ENCODE measurements around the gene ACSF3. TPM values are rescaled to one million over a fixed set of nuclear protein-coding genes. Genes with fewer than 3 reads are reported as not detected.
"Not testable (repeated sequence)": the region's sequence is repeated elsewhere in the genome, so short reads cannot be mapped to it uniquely, and the experiment has no call there.

ACSF3 gene
- total RNA-seq, 1 donor from 2014 or later: 78.0 TPM

DNA sequence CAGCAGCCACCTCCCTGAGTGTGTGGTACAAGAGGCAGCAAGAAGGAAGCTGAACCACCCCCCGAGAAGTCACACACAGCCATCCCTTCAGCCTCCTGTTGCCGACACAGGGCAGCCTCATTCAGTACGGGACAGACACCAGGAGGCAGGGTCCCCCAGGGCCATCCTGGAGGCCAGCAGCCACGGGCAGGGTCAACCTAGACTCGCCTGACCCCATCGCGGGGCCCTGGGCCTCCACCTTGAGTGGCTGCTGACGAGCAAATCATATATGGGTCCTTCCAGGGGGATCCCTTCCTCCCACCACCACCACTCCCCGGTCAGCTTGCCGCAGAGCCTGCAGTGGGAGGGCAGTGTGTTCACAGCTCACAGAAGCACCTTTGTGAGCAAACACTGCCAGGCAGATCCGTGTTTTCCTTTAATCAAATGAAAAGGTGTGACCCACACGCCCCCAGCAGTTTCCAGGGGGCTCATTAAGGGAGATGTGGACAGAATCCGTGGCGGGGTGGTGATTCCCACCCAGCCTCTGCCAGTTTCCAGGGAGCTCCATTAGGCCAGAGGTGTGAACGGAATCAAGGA is 5.6 kb upstream of the ACSF3 start:
- H3K36me3 Mint-ChIP-seq (ENCODE audit: low read depth): no peaks in the 10 kb centered on the region
- H3K4me3 Mint-ChIP-seq: no peak overlapping the region
- H3K27ac Mint-ChIP-seq: no peak overlapping the region
- intact Hi-C loops (cut with micrococcal nuclease): no loop called here
- H3K9me3 Mint-ChIP-seq: no peaks in the 10 kb centered on the region
- DNase-seq (no peak), ATAC-seq (ENCODE audit: low read depth) (no peak)
- POLR2A ChIA-PET: no interaction called here
- peaks cover 19% of the 10 kb centered on the region for H3K27me3 Mint-ChIP-seq
- CTCF ChIA-PET: no interaction called here
- TF ChIP-seq, protein P1, sequence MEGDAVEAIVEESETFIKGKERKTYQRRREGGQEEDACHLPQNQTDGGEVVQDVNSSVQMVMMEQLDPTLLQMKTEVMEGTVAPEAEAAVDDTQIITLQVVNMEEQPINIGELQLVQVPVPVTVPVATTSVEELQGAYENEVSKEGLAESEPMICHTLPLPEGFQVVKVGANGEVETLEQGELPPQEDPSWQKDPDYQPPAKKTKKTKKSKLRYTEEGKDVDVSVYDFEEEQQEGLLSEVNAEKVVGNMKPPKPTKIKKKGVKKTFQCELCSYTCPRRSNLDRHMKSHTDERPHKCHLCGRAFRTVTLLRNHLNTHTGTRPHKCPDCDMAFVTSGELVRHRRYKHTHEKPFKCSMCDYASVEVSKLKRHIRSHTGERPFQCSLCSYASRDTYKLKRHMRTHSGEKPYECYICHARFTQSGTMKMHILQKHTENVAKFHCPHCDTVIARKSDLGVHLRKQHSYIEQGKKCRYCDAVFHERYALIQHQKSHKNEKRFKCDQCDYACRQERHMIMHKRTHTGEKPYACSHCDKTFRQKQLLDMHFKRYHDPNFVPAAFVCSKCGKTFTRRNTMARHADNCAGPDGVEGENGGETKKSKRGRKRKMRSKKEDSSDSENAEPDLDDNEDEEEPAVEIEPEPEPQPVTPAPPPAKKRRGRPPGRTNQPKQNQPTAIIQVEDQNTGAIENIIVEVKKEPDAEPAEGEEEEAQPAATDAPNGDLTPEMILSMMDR (IDR thresholded peaks at IDR 0.05): no peak
- H3K4me1 Mint-ChIP-seq: peaks cover 12% of the 10 kb centered on the region

DNA sequence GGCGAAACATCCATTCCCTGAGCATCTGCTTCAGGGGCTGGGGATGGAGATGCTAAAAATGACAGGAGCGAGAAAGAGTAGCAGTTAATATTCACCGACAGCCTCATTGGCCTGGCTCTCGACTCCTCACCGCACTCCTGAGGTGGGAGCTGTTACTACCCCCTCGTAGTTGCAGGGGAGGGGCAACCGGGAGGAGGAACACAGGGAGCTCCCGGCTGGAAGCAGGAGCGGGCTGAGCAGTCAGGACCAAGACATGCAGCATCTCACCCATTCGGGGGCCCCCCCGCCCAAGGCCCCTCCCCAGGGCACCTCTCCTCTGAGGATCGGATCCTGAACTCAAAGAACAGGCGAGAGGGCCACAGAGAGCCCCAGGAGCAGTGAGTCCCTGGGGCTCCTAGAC is 4.5 kb upstream of the ACSF3 start:
- Mint-ChIP-seq H3K27ac (no peak overlapping the region), H3K36me3 (ENCODE audit: low read depth) (no peaks in the 10 kb centered on the region), H3K4me3 (no peak overlapping the region), H3K27me3 (peaks cover 19% of the 10 kb centered on the region), H3K4me1 (peaks cover 11% of the 10 kb centered on the region), H3K9me3 (no peaks in the 10 kb centered on the region)
- DNase-seq (no peak), ATAC-seq (ENCODE audit: low read depth) (no peak)
- intact Hi-C loops (cut with micrococcal nuclease): no loop called here
- POLR2A ChIA-PET: interaction anchor here (0.6 kb wide), 1 partner anchor 131 kb away, joined by 4 read pairs; no protein-coding TSS in a partner anchor
- TF ChIP-seq, protein P1 (IDR thresholded peaks at IDR 0.05): no peak
- CTCF ChIA-PET: no interaction called here

DNA sequence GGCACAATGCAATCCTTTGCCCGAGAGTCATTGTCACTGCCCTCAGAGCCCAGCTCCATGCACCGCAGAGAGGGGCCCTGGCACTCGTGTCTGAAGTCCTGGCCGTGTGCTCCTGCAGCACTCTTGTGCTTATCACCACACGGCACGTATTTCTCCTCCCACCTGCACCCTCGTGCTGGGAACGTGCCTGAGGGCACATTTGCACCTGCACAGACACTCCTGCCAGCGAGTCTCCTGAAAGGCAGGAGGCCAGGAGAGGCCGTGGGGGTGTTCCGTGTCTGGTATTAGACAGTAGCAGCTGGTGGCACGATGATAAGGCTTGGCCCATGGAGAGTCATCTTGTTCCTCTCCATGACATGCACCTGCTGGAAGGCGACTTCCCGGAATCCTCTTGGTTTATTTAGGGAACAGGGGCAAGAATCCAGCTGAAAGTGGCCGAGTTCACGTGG is 3.4 kb upstream of the ACSF3 start:
- peaks cover 3% of the 10 kb centered on the region for H3K36me3 Mint-ChIP-seq (ENCODE audit: low read depth)
- TF ChIP-seq, protein P1 (IDR thresholded peaks at IDR 0.05): no peak
- ChIA-PET POLR2A (no interaction called here), CTCF (no interaction called here)
- H3K27ac Mint-ChIP-seq: no peak overlapping the region
- DNase-seq (no peak), ATAC-seq (ENCODE audit: low read depth) (no peak)
- intact Hi-C loops (cut with micrococcal nuclease): no loop called here
- no peaks in the 10 kb centered on the region for H3K9me3 Mint-ChIP-seq
- peaks cover 19% of the 10 kb centered on the region for H3K27me3 Mint-ChIP-seq
- H3K4me3 Mint-ChIP-seq: no peak overlapping the region
- H3K4me1 Mint-ChIP-seq: peaks cover 13% of the 10 kb centered on the region

DNA sequence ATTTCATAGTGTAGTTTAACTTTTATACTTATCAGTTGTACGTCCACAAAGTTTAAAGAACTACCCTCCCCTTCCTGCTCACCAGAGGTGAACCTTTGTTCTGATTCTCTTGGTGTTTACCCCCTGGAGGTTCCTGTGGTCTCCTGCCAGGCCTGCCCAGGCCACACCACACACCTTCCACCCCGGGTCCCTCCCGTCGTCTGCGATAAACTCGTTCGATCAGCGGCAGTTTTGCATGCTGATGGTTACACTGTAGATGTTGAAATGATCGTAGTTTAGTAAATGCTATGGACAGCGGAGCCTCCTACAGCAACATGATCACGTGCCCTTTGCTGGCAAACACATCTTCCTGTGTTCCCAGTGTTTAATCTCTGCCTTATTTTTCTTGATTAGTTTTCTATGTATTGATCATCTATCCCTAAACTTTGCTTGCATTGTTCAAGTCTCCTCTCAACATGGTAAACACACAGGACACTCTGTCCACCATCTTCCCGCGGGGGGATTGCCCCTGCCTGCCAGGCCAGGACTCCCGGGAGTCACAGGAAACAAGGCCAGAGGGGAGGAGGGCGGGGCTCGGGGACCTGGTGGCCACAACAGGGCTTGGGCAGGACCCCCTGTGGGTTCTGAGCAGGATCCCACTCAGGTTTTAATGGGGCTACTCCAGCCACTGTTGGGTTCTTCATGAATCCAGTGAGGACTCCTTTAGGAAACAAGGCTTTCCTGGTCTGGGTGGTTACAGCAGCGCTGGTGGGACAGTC is 2.8 kb upstream of the ACSF3 start:
- POLR2A ChIA-PET: no interaction called here
- H3K4me1 Mint-ChIP-seq: peaks cover 17% of the 10 kb centered on the region
- intact Hi-C loops (cut with micrococcal nuclease): no loop called here
- no peak overlapping the region for H3K4me3 Mint-ChIP-seq
- no peak overlapping the region for H3K27ac Mint-ChIP-seq
- no peaks in the 10 kb centered on the region for H3K9me3 Mint-ChIP-seq
- H3K27me3 Mint-ChIP-seq: peaks cover 19% of the 10 kb centered on the region
- H3K36me3 Mint-ChIP-seq (ENCODE audit: low read depth): peaks cover 3% of the 10 kb centered on the region
- TF ChIP-seq, protein P1 (IDR thresholded peaks at IDR 0.05): no peak
- CTCF ChIA-PET: no interaction called here
- DNase-seq (no peak), ATAC-seq (ENCODE audit: low read depth) (no peak)

DNA sequence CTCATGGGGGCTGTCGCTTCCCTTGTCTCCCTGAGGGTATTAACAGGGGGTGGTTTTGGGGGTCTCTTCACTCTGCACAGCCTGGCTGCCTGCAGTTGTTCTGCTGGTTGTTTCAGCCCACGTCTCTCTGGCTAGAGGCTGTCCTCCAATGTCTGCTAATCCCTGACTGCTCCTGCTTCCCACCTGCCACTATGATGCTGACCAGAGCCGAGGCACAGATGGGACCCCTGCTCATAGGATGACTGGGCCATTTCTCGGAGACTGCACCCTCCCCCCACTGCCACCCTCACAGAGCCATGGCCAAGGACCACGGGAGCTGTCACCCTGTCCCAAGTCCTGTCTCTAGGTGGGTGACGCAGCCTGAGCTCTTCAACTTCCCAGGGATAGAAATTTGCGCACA is 1.6 kb upstream of the ACSF3 start:
- H3K27me3 Mint-ChIP-seq: peaks cover 19% of the 10 kb centered on the region
- H3K4me1 Mint-ChIP-seq: peaks cover 28% of the 10 kb centered on the region
- TF ChIP-seq, protein P1 (IDR thresholded peaks at IDR 0.05): no peak
- intact Hi-C loops (cut with micrococcal nuclease): no loop called here
- DNase-seq (no peak), ATAC-seq (ENCODE audit: low read depth) (no peak)
- H3K27ac Mint-ChIP-seq: no peak overlapping the region
- ChIA-PET CTCF (no interaction called here), POLR2A (interaction anchor here (0.5 to 0.7 kb wide), 3 partner anchors 52 to 289 kb away, joined by 4 to 7 read pairs (median 5); no protein-coding TSS in a partner anchor)
- H3K9me3 Mint-ChIP-seq: no peaks in the 10 kb centered on the region
- H3K4me3 Mint-ChIP-seq: peak overlapping the region; percentile 19
- H3K36me3 Mint-ChIP-seq (ENCODE audit: low read depth): peaks cover 9% of the 10 kb centered on the region

DNA sequence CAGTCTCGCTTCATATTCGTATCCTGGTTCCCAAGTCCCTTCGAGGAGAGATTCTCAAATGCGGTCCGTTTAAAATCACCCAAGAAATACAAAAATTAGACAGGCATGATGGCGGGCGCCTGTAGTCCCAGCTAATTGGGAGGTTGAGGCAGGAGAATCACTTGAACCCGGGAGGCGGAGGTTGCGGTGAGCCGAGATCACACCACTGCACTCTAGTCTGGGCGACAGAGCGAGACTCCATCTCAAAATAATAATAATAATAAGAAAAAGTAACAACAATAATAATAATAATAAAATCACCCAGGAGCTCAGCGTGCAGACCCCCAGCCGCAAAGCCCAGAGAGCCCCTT is 425 bp upstream of the ACSF3 start:
- Mint-ChIP-seq H3K4me3 (peak overlapping the region; percentile 68), H3K27me3 (peaks cover 17% of the 10 kb centered on the region), H3K27ac (peak overlapping the region; percentile 61), H3K4me1 (peaks cover 41% of the 10 kb centered on the region)
- CTCF ChIA-PET; DNase-seq; ATAC-seq (ENCODE audit: low read depth); H3K9me3 Mint-ChIP-seq; intact Hi-C loops (cut with micrococcal nuclease); H3K36me3 Mint-ChIP-seq (ENCODE audit: low read depth): not testable (repeated sequence)
- POLR2A ChIA-PET: interaction anchor here (0.7 to 2.1 kb wide), 14 partner anchors 21 to 523 kb away, joined by 3 to 16 read pairs (median 4); partner anchors contain the start of genes GALNS, TRAPPC2L, ZC3H18 and ZNF778

Measured in activated B cell treated with CpG ODN at 0.5 μM for 24 hours (primary cell).